HEK293 (cell line): ENCODE results near the gene SH3PXD2B.

Experiments
- SETDB1 ChIP-seq: IDR thresholded peaks from one replicate; pipeline ENCODE4 v1.6.1; 2017; ENCODE audit warnings: mild to moderate bottlenecking, low read length, moderate library complexity, mixed read lengths; ENCODE audit not compliant: insufficient read length
- SP2 ChIP-seq: fragments of 450-650 bp; formaldehyde crosslinking; IDR thresholded peaks from 2 replicates; pipeline ENCODE4 v1.5.1; 2016; ENCODE audit warnings: missing biosample characterization, missing genetic modification characterization
- ZBTB8A ChIP-seq: fragments of 450-650 bp; formaldehyde crosslinking; IDR thresholded peaks from 2 replicates; pipeline ENCODE4 v1.5.1; 2016; ENCODE audit warnings: missing biosample characterization, missing genetic modification characterization
- ZFP69B ChIP-seq: fragments of 450-650 bp; formaldehyde crosslinking; IDR thresholded peaks from 2 replicates; pipeline ENCODE4 v1.5.1; 2016; ENCODE audit warnings: missing biosample characterization, missing genetic modification characterization
- ZNF121 ChIP-seq: fragments of 450-650 bp; formaldehyde crosslinking; IDR thresholded peaks from 2 replicates; pipeline ENCODE4 v1.5.1; 2016; ENCODE audit warnings: missing biosample characterization, missing genetic modification characterization
- ZNF214 ChIP-seq: fragments of 450-650 bp; formaldehyde crosslinking; IDR thresholded peaks from 2 replicates; pipeline ENCODE4 v1.5.1; 2017; ENCODE audit warnings: missing biosample characterization, mild to moderate bottlenecking, missing genetic modification characterization, borderline replicate concordance
- ZNF785 ChIP-seq: fragments of 450-650 bp; formaldehyde crosslinking; IDR thresholded peaks from 2 replicates; pipeline ENCODE4 v1.5.1; 2016; ENCODE audit warnings: missing biosample characterization, missing genetic modification characterization
- TF ChIP-seq, protein P1 (sequence below): fragments of 450-650 bp; formaldehyde crosslinking; IDR thresholded peaks from 2 replicates; pipeline ENCODE4 v1.5.1; 2016; ENCODE audit warnings: missing biosample characterization, missing genetic modification characterization
- TF ChIP-seq, protein P2 (sequence below): fragments of 450-650 bp; formaldehyde crosslinking; IDR thresholded peaks from 2 replicates; pipeline ENCODE4 v1.5.1; 2017; ENCODE audit warnings: missing biosample characterization, missing genetic modification characterization

DNA sequence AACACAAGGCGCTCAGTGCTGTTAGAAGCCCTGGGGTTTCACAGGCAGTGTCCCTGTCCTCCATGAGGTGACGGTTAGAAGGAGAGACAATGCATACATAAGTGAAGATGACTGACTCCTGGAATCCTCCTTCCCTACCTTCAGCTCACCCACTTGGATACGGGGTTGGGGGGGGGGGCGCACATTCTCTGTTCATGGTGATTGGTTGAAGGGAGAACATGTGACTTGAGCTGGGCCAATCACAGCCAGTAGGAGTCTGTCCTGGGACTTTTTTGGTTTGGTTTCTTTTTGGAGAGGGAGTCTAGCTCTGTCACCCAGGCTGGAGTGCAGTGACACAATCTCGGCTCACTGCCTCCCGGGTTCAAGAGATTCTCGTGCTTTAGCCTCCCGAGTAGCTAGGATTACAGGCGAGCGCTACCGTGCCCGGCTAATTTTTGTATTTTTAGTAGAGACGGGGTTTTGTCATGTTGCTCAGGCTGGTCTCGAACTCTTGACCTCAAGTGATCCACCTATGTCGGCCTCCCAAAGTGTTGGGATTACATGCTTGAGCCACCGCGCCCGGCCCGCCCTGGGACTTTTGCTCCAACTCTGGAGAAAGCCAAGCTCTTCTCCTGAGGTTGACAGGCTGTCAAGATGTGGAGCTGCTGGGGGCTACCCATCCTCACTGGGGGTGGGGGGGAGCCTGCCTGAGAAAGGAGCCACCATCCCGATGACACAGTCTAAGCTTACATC, 30.8 kb downstream of the SH3PXD2B start:
- TF ChIP-seq ZFP69B (tag by site-specific recombination) (no peak), ZNF121 (tag by site-specific recombination) (no peak), ZNF214 (no peak), SETDB1 (no peak), ZNF785 (no peak), ZBTB8A (tag by site-specific recombination) (no peak), SP2 (tag by site-specific recombination) (no peak)
- TF ChIP-seq, protein P1, sequence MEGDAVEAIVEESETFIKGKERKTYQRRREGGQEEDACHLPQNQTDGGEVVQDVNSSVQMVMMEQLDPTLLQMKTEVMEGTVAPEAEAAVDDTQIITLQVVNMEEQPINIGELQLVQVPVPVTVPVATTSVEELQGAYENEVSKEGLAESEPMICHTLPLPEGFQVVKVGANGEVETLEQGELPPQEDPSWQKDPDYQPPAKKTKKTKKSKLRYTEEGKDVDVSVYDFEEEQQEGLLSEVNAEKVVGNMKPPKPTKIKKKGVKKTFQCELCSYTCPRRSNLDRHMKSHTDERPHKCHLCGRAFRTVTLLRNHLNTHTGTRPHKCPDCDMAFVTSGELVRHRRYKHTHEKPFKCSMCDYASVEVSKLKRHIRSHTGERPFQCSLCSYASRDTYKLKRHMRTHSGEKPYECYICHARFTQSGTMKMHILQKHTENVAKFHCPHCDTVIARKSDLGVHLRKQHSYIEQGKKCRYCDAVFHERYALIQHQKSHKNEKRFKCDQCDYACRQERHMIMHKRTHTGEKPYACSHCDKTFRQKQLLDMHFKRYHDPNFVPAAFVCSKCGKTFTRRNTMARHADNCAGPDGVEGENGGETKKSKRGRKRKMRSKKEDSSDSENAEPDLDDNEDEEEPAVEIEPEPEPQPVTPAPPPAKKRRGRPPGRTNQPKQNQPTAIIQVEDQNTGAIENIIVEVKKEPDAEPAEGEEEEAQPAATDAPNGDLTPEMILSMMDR (tag by site-specific recombination) = no peak
- TF ChIP-seq, protein P2, sequence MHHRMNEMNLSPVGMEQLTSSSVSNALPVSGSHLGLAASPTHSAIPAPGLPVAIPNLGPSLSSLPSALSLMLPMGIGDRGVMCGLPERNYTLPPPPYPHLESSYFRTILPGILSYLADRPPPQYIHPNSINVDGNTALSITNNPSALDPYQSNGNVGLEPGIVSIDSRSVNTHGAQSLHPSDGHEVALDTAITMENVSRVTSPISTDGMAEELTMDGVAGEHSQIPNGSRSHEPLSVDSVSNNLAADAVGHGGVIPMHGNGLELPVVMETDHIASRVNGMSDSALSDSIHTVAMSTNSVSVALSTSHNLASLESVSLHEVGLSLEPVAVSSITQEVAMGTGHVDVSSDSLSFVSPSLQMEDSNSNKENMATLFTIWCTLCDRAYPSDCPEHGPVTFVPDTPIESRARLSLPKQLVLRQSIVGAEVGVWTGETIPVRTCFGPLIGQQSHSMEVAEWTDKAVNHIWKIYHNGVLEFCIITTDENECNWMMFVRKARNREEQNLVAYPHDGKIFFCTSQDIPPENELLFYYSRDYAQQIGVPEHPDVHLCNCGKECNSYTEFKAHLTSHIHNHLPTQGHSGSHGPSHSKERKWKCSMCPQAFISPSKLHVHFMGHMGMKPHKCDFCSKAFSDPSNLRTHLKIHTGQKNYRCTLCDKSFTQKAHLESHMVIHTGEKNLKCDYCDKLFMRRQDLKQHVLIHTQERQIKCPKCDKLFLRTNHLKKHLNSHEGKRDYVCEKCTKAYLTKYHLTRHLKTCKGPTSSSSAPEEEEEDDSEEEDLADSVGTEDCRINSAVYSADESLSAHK = no peak
